SK-N-SH (cell line): ENCODE data around the gene L3MBTL2. TPM values are rescaled to one million over a fixed set of nuclear protein-coding genes. Genes with fewer than 3 reads are reported as not detected.

Experiments used
- CTCF ChIA-PET: fragments of 300-600, 350-600 bp; formaldehyde crosslinking; extraction: SDS; loops from one replicate; lab custom pipeline; 2021; lab: Yijun Ruan, JAX
- POLR2A ChIA-PET: fragments of 350-600 bp; sonication (Branson Sonifier 250); formaldehyde crosslinking; extraction: SDS; loops from one replicate; lab custom pipeline; 2020; ENCODE audit warnings: antibody characterized with exemption, inconsistent platforms; lab: Yijun Ruan, JAX
- DNase-seq: peaks from one replicate; pipeline ENCODE4 v3.0.0; 2012
- H2AFZ ChIP-seq: fragments of 200-600 bp; sonication (generic); 2 replicates; pipeline ENCODE4 v1.8.1; 2016; ENCODE audit warnings: antibody characterized with exemption, mild to moderate bottlenecking, low read depth
- H3F3A ChIP-seq: fragments of 200-600 bp; sonication (generic); replicated peaks from 2 replicates; pipeline ENCODE3; 2016; ENCODE audit warnings: antibody characterized with exemption, mild to moderate bottlenecking; ENCODE audit not compliant: insufficient read depth
- H3K27ac ChIP-seq, 2 experiments: fragments of 200-500 bp in 1 of 2; fragments of 200-600 bp in 1 of 2; sonication (Bioruptor generic) in 1 of 2; sonication (generic), shearing (Covaris generic) in 1 of 2; 2 replicates each; pipeline versions ENCODE4 v1.5.1 to v1.6.1; 2014 to 2016; ENCODE audit warnings: low read depth in 2 of 2, inconsistent platforms in 1 of 2, low read length in 1 of 2, mild to moderate bottlenecking in 1 of 2, mixed read lengths in 1 of 2
- H3K27me3 ChIP-seq: fragments of 200-600 bp; sonication (generic), shearing (Covaris generic); 2 replicates; pipeline ENCODE4 v1.6.1; 2016; ENCODE audit warnings: mixed run types; ENCODE audit not compliant: insufficient read depth
- H3K36me3 ChIP-seq, 2 experiments: fragments of 200-500 bp in 1 of 2; fragments of 200-600 bp in 1 of 2; sonication (Bioruptor generic) in 1 of 2; sonication (generic) in 1 of 2; replicated peaks in 1 of 2; 2 replicates each; pipeline versions ENCODE3 to v1.5.1; 2014 to 2016; ENCODE audit warnings: low read length in 1 of 2, mild to moderate bottlenecking in 1 of 2; ENCODE audit not compliant: insufficient read depth in 2 of 2, control insufficient read depth in 1 of 2
- H3K4me1 ChIP-seq, 2 experiments: fragments of 200-500 bp in 1 of 2; fragments of 200-600 bp in 1 of 2; sonication (Bioruptor generic) in 1 of 2; sonication (generic), shearing (Covaris generic) in 1 of 2; 2 replicates each; pipeline versions ENCODE4 v1.5.1 to v1.6.1; 2014 to 2016; ENCODE audit warnings: low read depth in 1 of 2, low read length in 1 of 2, mixed run types in 1 of 2; ENCODE audit not compliant: insufficient read depth in 2 of 2, control insufficient read depth in 1 of 2
- H3K4me2 ChIP-seq: fragments of 200-600 bp; sonication (generic), shearing (Covaris generic); 2 replicates; pipeline ENCODE4 v1.6.1; 2017; ENCODE audit warnings: mixed run types
- H3K4me3 ChIP-seq, 2 experiments: fragments of 200-500 bp in 1 of 2; fragments of 200-600 bp in 1 of 2; sonication (Bioruptor generic) in 1 of 2; sonication (generic), shearing (Covaris generic) in 1 of 2; 2 replicates each; pipeline versions ENCODE4 v1.5.1 to v1.8.1; 2014 to 2016; ENCODE audit warnings: low read depth in 2 of 2, inconsistent platforms in 1 of 2, low read length in 1 of 2, mild to moderate bottlenecking in 1 of 2, mixed read lengths in 1 of 2, moderate library complexity in 1 of 2
- H3K79me2 ChIP-seq: fragments of 200-600 bp; sonication (generic); 2 replicates; pipeline ENCODE4 v1.8.1; 2017; ENCODE audit warnings: mild to moderate bottlenecking; ENCODE audit not compliant: insufficient read depth
- H3K9ac ChIP-seq: fragments of 200-600 bp; sonication (generic); 2 replicates; pipeline ENCODE4 v1.6.1; 2017; ENCODE audit warnings: mixed run types
- H3K9me2 ChIP-seq: fragments of 200-600 bp; sonication (generic); 2 replicates; pipeline ENCODE4 v1.6.1; 2017; ENCODE audit warnings: mixed run types
- H3K9me3 ChIP-seq: fragments of 200-600 bp; sonication (generic); 2 replicates; pipeline ENCODE4 v1.6.1; 2017; ENCODE audit warnings: mixed run types, mild to moderate bottlenecking, moderate library complexity
- H4K20me1 ChIP-seq: fragments of 200-600 bp; sonication (generic); 2 replicates; pipeline ENCODE4 v1.6.1; 2017; ENCODE audit warnings: mild to moderate bottlenecking, mixed run types; ENCODE audit not compliant: insufficient read depth
- CHD2 ChIP-seq: fragments of 150-350 bp; IDR thresholded peaks from 2 replicates; pipeline ENCODE4 v1.6.1; 2018; ENCODE audit warnings: low read length; ENCODE audit not compliant: partially characterized antibody
- ELF1 ChIP-seq: IDR thresholded peaks from 2 replicates; pipeline ENCODE4 v1.4.0; 2012
- EP300 ChIP-seq, 2 experiments: IDR thresholded peaks; 2 replicates each; pipeline versions ENCODE4 v1.4.0 to v1.6.1; 2012; ENCODE audit warnings: borderline replicate concordance in 1 of 2, low read depth in 1 of 2, low read length in 1 of 2
- EZH2phosphoT487 ChIP-seq: fragments of 200-600 bp; sonication (generic); IDR thresholded peaks from 2 replicates; pipeline ENCODE4 v1.6.1; 2017; ENCODE audit warnings: low read depth, mixed run types, mild to moderate bottlenecking, antibody characterized with exemption, moderate library complexity, borderline replicate concordance
- FOXM1 ChIP-seq: IDR thresholded peaks from 2 replicates; pipeline ENCODE4 v1.4.0; 2012; ENCODE audit warnings: low read depth, mild to moderate bottlenecking
- GABPA ChIP-seq: IDR thresholded peaks from 2 replicates; pipeline ENCODE4 v1.4.0; 2012; ENCODE audit warnings: low read depth, mild to moderate bottlenecking
- GATA2 ChIP-seq: sonication (generic); formaldehyde crosslinking; IDR thresholded peaks from 2 replicates; pipeline ENCODE4 v1.5.0; 2020; ENCODE audit warnings: mild to moderate bottlenecking, missing genetic modification reagents
- MXI1 ChIP-seq: IDR thresholded peaks from 2 replicates; pipeline ENCODE4 v1.6.1; 2012; ENCODE audit warnings: mild to moderate bottlenecking, low read depth, low read length, improper control_type of control experiment
- NRF1 ChIP-seq: IDR thresholded peaks from 2 replicates; pipeline ENCODE4 v1.6.1; 2012; ENCODE audit warnings: low read depth, mild to moderate bottlenecking, low read length
- PBX3 ChIP-seq: IDR thresholded peaks from 2 replicates; pipeline ENCODE4; 2012
- POLR2AphosphoS5 ChIP-seq: IDR thresholded peaks from 2 replicates; pipeline ENCODE4 v1.6.1; 2012; ENCODE audit warnings: low read depth, low read length
- REST ChIP-seq: IDR thresholded peaks from 2 replicates; pipeline ENCODE4 v1.6.1; 2012; ENCODE audit warnings: mild to moderate bottlenecking, low read depth, low read length, moderate library complexity
- RFX5 ChIP-seq: IDR thresholded peaks from 2 replicates; pipeline ENCODE4 v1.6.1; 2012; ENCODE audit warnings: mild to moderate bottlenecking, improper control_type of control experiment, low read length
- SMC3 ChIP-seq: IDR thresholded peaks from 2 replicates; pipeline ENCODE4 v1.6.1; 2012; ENCODE audit warnings: low read depth, low read length, improper control_type of control experiment
- TAF1 ChIP-seq: IDR thresholded peaks from 2 replicates; pipeline ENCODE4 v1.6.1; 2012; ENCODE audit warnings: low read depth, mild to moderate bottlenecking, low read length, moderate library complexity, borderline replicate concordance
- TCF12 ChIP-seq: IDR thresholded peaks from 2 replicates; pipeline ENCODE4 v1.4.0; 2012
- TEAD4 ChIP-seq: IDR thresholded peaks from 2 replicates; pipeline ENCODE4 v1.4.0; 2012; ENCODE audit warnings: mild to moderate bottlenecking, borderline replicate concordance; ENCODE audit not compliant: insufficient read depth
- USF1 ChIP-seq: IDR thresholded peaks from 2 replicates; pipeline ENCODE4 v1.4.0; 2012; ENCODE audit warnings: low read depth, borderline replicate concordance
- USF2 ChIP-seq: fragments of 150-350 bp; IDR thresholded peaks from 2 replicates; pipeline ENCODE4 v1.6.1; 2017; ENCODE audit warnings: antibody characterized with exemption, low read length, low read depth, borderline replicate concordance
- YY1 ChIP-seq: IDR thresholded peaks from 2 replicates; pipeline ENCODE4 v1.4.0; 2012; ENCODE audit warnings: low read depth, mild to moderate bottlenecking
- WGBS: methylation state at CpG from one replicate; pipeline ENCODE4 v1.1.6; 2017; ENCODE audit warnings: low lambda C conversion rate; 5-methylcytosine and 5-hydroxymethylcytosine counted together
- polyA plus RNA-seq, 3 experiments: library from polyadenylated mRNA; depleted of rRNA; stranded (reverse); fragments of >200 nt; gene quantifications; 2 replicates each; pipeline ENCODE4 v1.2.3, GENCODE V29; 2012
- TF ChIP-seq, protein P1 (sequence below): IDR thresholded peaks from 2 replicates; pipeline ENCODE4 v1.4.0; 2012; ENCODE audit warnings: low read depth
- TF ChIP-seq, protein P2 (sequence below): IDR thresholded peaks from 2 replicates; pipeline ENCODE4 v1.4.0; 2012; ENCODE audit warnings: low read depth, borderline replicate concordance

The L3MBTL2 gene
- polyA plus RNA-seq (2012; rRNA removed), result 11.8 and 13.3 TPM in 2 replicates
- polyA plus RNA-seq (2012; cell fraction: cytosol; rRNA removed), result 9.0 and 9.7 TPM in 2 replicates
- 17.0 and 21.0 TPM in 2 replicates for polyA plus RNA-seq (2012; cell fraction: nucleus; rRNA removed)

GRCh38 chr22:41204992-41205900 lies at the start of gene L3MBTL2:
L3MBTL2 (plus strand) TSS chr22:41205312; CDS start chr22:41205363, 51 bp downstream.
- peak within 1 kb of the TSS; percentile 76 for H3K4me2 ChIP-seq
- peak within 1 kb of the TSS in 1 of 2 experiments; percentile 48; a peak in 1 of 4 replicates for H3K27ac ChIP-seq
- no peaks in the 10 kb centered on the region for H3F3A ChIP-seq
- peak within 1 kb of the TSS; percentile 72 for H3K9ac ChIP-seq
- H4K20me1 ChIP-seq, result no peaks in the 10 kb centered on the region
- DNase-seq, result peak; percentile 90
- H2AFZ ChIP-seq, result peak within 1 kb of the TSS; percentile 72; the same call in 1 of the 2 replicates
- H3K27me3 ChIP-seq, result no peaks in the 10 kb centered on the region
- H3K4me3 ChIP-seq, result peak within 1 kb of the TSS; percentile 60 to 70
- peak; percentile 63 for TF ChIP-seq GABPA
- no peak for TF ChIP-seq EP300 (IDR thresholded peaks at IDR 0.05; ENCODE audit: borderline replicate concordance in 1 of 2, low read depth in 1 of 2, low read length in 1 of 2)
- peak; percentile 59; the same call in 1 of the 2 replicates for TF ChIP-seq RFX5
- TF ChIP-seq PBX3, result no peak
- no peak for TF ChIP-seq NRF1
- TF ChIP-seq TAF1, result peak; percentile 53
- TF ChIP-seq POLR2AphosphoS5, result peak; percentile 23; the same call in 1 of the 2 replicates
- TF ChIP-seq, protein P1, sequence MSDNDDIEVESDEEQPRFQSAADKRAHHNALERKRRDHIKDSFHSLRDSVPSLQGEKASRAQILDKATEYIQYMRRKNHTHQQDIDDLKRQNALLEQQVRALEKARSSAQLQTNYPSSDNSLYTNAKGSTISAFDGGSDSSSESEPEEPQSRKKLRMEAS, result 0 out of 2 replicates have a peak, but pooled peaks have one; percentile 9
- peak; percentile 45 for TF ChIP-seq MXI1
- TF ChIP-seq FOXM1, result no peak
- no peak for TF ChIP-seq REST
- TF ChIP-seq TCF12, result no peak
- TF ChIP-seq TEAD4, result no peak
- peak; percentile 64; the same call in 1 of the 2 replicates for TF ChIP-seq ELF1
- peak; percentile 90 for TF ChIP-seq YY1
- TF ChIP-seq USF2, result no peak
- TF ChIP-seq SMC3, result no peak
- no peak for TF ChIP-seq GATA2 (CRISPR knock-in tag)
- TF ChIP-seq, protein P2, sequence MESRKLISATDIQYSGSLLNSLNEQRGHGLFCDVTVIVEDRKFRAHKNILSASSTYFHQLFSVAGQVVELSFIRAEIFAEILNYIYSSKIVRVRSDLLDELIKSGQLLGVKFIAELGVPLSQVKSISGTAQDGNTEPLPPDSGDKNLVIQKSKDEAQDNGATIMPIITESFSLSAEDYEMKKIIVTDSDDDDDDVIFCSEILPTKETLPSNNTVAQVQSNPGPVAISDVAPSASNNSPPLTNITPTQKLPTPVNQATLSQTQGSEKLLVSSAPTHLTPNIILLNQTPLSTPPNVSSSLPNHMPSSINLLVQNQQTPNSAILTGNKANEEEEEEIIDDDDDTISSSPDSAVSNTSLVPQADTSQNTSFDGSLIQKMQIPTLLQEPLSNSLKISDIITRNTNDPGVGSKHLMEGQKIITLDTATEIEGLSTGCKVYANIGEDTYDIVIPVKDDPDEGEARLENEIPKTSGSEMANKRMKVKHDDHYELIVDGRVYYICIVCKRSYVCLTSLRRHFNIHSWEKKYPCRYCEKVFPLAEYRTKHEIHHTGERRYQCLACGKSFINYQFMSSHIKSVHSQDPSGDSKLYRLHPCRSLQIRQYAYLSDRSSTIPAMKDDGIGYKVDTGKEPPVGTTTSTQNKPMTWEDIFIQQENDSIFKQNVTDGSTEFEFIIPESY, result no peak
- no peak for TF ChIP-seq USF1
- no peak for TF ChIP-seq CHD2
- TF ChIP-seq EZH2phosphoT487, result no peak
- TF ChIP-seq, all 33 proteins: peak for 8
- 6% methylated on average over 14 of the region's 47 CpGs for WGBS
- H3K9me3 ChIP-seq, result no peaks in the 10 kb centered on the region
- ChIA-PET POLR2A (no interaction called here), CTCF (no interaction called here)
- H3K36me3 ChIP-seq, result no peaks in the 10 kb centered on the region
- peaks cover 0 to 4% of the 10 kb centered on the region in 2 experiments; a peak in 1 of 4 replicates for H3K4me1 ChIP-seq
- no peaks in the 10 kb centered on the region for H3K9me2 ChIP-seq
- peaks cover 18% of the 10 kb centered on the region for H3K79me2 ChIP-seq
